Measurements from ENCODE around the gene USP24. TPM values are rescaled to one million over a fixed set of nuclear protein-coding genes. Genes with fewer than 3 reads are reported as not detected.

The USP24 gene
- total and polyA plus RNA-seq, 2 donors (not counting 3 experiments of a cell fraction or from before 2014, with no cell fraction given): 8.2 to 30.0 TPM

DNA sequence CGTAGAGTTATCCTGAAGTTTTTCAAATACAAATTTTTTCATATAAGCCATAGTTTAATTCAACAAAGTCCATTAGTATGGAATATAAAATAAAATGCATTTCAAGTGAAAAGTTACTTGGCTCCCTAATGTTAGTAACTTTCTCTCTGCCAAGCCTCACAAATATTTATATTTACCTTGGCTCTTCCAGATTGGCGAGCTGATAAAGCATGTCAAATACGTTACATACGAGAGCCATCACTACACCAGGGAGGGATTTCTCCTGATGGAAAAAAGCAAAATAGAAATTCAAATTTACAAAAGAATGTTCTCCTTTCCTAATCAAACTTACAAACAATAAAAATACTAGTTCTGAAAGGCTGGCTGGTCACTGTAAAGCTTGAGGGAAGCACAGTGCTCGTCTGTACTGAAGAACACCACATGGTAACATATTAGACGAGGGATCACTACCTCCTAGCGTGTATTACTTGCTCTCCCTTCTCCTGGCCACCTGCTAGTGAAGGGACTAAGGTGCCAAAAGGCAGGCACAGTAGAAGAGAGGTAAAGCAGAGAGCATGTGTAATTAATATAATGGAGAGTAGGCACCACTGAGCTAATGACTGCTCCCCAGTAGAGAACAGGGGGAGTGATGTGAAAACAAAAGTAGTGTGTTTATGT is 80.9 kb downstream of the USP24 start:
- TF ChIP-seq JUN (IDR thresholded peaks at IDR 0.05; ENCODE audit: borderline replicate concordance, insufficient read depth, insufficient read length, low read depth) (no peak), POLR2A (IDR thresholded peaks at IDR 0.05; ENCODE audit: low read depth, low read length) (no peak), POLR2AphosphoS5 (IDR thresholded peaks at IDR 0.05; ENCODE audit: insufficient read depth, low read depth, low read length) (no peak), GATA2 (IDR thresholded peaks at IDR 0.05; ENCODE audit: insufficient read depth, insufficient read length, low read depth, low read length) (no peak), FOS (IDR thresholded peaks at IDR 0.05; ENCODE audit: borderline replicate concordance, insufficient read depth, low read length) (no peak), EZH2 (IDR thresholded peaks at IDR 0.05; ENCODE audit: borderline replicate concordance, low read depth, low read length, severe bottlenecking) (no peak)
- TF ChIP-seq, protein P1, sequence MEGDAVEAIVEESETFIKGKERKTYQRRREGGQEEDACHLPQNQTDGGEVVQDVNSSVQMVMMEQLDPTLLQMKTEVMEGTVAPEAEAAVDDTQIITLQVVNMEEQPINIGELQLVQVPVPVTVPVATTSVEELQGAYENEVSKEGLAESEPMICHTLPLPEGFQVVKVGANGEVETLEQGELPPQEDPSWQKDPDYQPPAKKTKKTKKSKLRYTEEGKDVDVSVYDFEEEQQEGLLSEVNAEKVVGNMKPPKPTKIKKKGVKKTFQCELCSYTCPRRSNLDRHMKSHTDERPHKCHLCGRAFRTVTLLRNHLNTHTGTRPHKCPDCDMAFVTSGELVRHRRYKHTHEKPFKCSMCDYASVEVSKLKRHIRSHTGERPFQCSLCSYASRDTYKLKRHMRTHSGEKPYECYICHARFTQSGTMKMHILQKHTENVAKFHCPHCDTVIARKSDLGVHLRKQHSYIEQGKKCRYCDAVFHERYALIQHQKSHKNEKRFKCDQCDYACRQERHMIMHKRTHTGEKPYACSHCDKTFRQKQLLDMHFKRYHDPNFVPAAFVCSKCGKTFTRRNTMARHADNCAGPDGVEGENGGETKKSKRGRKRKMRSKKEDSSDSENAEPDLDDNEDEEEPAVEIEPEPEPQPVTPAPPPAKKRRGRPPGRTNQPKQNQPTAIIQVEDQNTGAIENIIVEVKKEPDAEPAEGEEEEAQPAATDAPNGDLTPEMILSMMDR (IDR thresholded peaks at IDR 0.05; ENCODE audit: extremely low read depth in 1 of 2, insufficient read depth in 1 of 2, low read depth in 1 of 2, low read length in 2 of 2): no peak
- TF ChIP-seq, protein P2, sequence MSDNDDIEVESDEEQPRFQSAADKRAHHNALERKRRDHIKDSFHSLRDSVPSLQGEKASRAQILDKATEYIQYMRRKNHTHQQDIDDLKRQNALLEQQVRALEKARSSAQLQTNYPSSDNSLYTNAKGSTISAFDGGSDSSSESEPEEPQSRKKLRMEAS (IDR thresholded peaks at IDR 0.05; ENCODE audit: insufficient read depth, insufficient read length): no peak
- BruUV-seq (replicated peaks): no TSS peak
- no peaks in the 10 kb centered on the region for H4K20me1 ChIP-seq (replicated peaks; ENCODE audit: control insufficient read depth, extremely low read depth, insufficient read depth, low read length)
- no peak overlapping the region for H2AFZ ChIP-seq (ENCODE audit: low read depth, low read length)
- FAIRE-seq (no peak), DNase-seq (ENCODE audit: low read depth, low spot score) (no peak)
- no peak overlapping the region for H3K4me3 ChIP-seq (replicated peaks in 1 of 3; ENCODE audit: insufficient read depth in 1 of 3, low read depth in 1 of 3, low read length in 3 of 3)
- ChIA-PET POLR2A (no interaction called here), CTCF (interaction anchor here (1.6 kb wide), 1 partner anchor 10 kb away, joined by 3 read pairs; no protein-coding TSS in a partner anchor)
- no peak overlapping the region for H3K4me2 ChIP-seq (ENCODE audit: insufficient read depth, low read length)
- H3K9ac ChIP-seq (replicated peaks; ENCODE audit: extremely low read depth, insufficient read depth, low read length): no peak overlapping the region
- H3K9me1 ChIP-seq (replicated peaks; ENCODE audit: control insufficient read depth, extremely low read depth, insufficient read depth, low read length): no peaks in the 10 kb centered on the region
- dilution Hi-C loops (cut with MboI; ENCODE audit: extremely low pct_ligation_motif_present, low sequenced_read_pairs) (no loop called here), intact Hi-C loops (cut with micrococcal nuclease) (no loop called here)
- H3K4me1 ChIP-seq (ENCODE audit: control insufficient read depth, extremely low read depth, insufficient read depth, low read length): peaks cover 14% of the 10 kb centered on the region
- no peaks in the 10 kb centered on the region for H3K9me3 ChIP-seq (replicated peaks; ENCODE audit: control insufficient read depth, insufficient read depth, low read length)
- H3K27me3 ChIP-seq (ENCODE audit: control insufficient read depth in 2 of 2, insufficient read depth in 2 of 2, low read length in 2 of 2): no peaks in the 10 kb centered on the region
- peaks cover 9 to 19% of the 10 kb centered on the region in 2 experiments for H3K36me3 ChIP-seq (ENCODE audit: control insufficient read depth in 2 of 2, extremely low read depth in 1 of 2, insufficient read depth in 2 of 2, low read length in 2 of 2)
- no peak overlapping the region for H3K27ac ChIP-seq (ENCODE audit: insufficient read depth, low read depth, low read length)
- H3K79me2 ChIP-seq (ENCODE audit: control insufficient read depth, insufficient read depth, low read length): no peaks in the 10 kb centered on the region

All from endothelial cell of umbilical vein (primary cell).